ENCODE results near the gene CCDC142.

Gene CCDC142

DNA sequence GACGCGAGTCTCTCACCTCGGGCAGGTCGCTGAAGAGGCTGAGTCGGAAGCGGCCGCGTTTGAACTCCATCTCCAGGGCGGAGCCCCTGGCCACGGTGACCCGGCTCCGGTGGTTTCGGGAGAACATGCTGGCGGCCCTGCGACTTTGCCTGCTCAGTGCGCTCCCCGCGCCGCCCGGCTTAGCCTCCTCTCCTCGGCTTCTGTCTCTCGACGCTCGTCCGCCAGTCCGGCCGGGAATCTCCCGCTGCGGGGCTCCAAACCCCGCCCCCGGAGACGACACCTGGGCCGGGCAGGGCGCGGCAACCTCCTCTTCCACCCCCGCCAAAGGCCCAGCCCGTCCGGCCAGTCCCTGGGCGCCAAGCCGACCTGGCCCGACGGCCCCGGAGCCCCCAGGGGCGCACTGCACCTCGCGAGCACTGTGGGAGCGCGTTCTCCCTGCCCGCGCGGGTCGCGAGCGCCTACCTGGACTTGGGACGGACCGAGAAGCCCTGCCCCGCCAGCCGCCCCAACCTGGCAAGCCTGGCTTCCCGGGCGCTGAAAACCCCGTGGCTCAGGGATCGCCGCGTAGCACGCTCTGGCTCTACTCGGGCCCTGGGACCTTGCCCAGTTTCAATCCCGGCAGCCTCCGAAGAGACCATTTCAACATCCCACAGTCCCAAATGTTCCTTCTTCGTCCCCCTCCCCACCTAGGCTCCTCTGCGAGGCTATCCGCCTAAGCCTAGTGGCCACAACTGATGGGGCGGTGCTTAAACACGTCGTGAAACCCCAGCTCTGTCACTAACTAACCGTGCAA is 40.9 kb downstream of the CCDC142 start, which contains the start of gene RTKN:
Gene RTKN (minus strand): TSS at position 248 of the 793 bp plus-strand sequence. CDS start 121 bp downstream, at position 127.
- DNase-seq = peak; percentile 27

DNA sequence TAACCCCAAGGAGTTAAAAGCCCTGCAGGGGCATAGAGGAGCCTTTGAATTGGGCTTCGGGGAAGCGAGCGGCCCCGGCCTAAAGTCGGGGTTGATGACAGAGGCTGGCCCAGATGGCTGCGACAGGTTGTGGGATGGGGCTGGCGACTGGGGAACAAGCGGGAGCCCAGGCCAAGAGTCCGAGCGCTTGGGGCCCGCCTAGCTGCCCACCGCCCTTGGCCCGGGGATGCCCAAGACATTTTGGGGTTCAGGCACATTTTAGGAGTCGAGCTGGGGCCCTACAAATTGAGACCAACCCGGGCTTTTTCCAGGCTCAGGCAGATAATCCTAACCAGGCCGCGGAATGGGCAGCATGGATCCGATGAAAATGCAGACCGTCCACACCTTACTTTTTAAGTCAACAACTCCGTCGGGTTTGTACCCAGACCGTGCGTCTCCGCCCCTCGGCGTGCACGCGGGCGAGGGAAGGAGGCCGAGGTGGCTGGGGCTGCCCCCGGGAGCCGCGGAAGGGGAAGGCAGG is 41.6 kb downstream of the CCDC142 start:
- DNase-seq = no peak

DNA sequence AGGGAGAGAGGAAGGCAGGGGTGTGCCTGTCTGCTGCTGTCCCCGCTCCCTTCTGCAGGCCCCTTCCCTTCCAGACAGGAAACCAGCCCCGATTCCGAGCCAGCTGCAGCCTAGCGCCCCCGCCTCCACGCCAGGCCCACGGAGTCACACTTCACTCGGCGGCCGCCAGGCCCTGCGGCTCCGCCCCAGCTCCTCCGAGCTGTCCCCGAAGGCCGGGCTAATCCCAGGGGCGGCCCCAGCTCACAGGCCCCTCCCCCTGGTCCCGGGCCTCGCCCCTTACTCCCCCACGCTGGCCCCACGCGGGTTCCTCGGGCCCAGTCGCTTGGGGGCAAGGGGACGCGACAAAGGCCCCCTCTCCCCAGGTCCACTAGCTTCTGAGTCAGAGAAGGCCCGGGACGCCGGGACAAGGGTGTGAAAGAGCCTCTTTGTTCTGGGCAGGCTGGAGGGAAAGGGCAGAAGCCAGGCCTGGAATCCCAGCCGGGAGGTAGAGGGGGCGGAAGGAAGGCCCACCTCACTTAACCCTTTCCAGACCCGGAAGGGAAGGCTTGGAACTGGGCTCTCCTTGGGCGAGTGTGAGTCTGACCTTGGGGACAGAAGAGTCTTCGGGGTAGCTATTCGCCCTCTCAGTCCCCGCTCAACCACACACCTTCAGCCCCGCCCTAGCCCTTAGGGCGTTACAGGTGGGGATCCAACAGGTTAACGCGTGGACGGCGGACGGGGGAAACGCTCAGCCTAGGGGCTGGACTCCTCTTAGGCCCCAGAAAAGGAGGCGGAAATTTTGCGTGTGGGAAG is 42.2 kb downstream of the CCDC142 start:
- DNase-seq = peak; percentile 76

DNA sequence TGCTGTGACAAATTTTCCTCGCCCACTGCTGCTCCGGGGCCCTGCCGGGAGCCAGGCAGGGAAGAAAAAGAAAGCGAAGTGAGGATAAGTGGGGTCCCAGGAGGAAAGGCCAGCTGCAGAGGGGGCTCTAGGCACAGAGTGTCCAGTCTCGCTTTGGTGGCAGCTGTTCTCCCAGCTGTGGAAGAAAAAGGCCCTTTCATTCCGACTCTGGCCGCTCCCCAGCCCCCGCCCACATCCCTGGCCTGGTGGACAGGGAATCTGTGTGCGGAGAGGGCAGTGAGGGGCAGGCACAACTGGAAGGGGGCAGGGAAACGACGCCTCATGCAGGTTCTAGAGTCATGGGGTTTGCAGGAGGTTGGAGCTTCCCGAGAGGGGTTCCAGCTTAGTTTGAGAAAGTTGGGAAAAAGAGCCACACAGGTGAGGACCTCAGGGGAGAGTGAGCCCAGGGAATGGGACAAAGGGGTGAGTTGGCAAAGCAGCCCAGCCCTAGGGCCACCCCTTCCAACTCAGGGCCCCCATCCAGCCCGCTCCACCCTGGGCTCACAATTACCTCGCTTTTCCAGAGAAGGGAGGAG is 42.9 kb downstream of the CCDC142 start:
- no peak for DNase-seq

DNA sequence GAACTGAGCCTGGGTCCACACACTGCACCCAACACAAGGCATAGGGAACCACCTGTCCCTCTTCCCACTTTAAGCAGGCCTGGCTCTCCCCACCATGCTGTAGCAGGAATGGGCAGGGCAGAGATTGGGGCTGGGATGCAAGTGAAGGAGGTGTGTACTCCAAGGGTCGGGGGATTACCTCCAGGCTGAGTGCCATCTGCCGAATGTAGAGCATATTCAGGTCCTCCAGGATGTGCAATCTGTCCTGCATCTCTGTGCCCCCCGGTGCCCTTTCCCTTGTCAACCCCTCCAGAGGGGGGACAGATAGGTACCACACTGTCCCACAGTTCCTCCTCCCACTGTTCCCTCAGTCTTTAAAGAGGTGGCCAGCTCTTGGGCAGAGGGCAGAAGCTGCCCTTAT is 43.4 kb downstream of the CCDC142 start:
- no peak for DNase-seq

DNA sequence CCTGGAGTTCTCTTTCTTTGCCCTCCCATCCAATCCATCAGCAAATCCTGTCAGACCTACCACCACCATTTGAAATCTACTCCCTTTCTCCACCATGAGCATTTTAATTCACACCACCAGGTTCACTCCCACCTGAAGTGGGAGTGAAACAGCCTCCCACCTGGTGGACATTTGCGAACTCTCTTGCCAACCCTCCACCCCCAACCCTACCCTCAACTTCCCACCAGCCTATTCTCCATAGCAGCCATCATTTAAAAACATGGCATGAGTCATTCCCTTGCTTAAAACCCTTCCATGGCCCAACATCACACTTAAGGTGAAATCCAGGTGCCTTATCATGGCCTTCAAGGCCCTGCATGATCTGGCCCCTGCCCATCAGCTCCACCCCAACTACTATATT is 44.5 kb downstream of the CCDC142 start:
- no peak for DNase-seq

DNA sequence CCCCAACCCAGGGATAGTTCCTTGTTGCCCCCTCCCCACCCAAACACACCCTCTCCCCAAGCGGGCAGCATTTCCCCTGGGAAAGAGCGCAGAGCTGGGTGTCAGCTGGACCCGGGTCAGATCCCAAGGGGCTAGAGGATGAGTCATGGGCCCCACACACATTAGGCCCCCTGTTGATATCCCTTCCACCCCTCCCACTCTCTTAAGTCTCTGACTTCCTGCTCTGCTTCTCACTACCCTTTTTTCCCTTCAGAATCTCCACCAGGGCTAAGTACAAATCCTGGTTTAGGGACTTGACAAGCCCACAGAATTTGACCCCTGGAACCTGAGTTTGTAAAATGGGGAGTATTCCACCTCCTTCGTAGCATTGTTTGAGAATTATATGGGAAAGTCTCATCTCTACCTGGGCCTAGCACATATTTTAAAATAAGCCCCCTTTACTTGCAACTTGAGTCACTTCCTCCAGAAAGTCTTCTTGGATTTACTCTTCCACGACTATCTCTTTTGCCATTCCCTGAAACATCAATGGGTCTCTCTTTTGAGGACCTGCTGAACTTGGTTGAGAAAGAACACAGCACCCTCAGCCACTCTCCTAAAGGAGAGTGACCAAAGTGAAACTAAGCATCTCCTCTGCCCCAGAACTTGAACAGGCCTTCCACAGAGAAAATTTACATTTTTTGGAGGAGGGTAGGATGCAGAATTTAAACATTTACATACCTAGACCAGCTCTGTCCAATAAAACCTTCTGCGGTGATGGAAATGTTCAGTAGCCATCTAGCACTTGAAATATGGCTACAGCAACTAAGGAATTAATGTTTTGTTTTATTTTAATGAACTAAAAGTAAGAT is 45.7 kb downstream of the CCDC142 start:
- DNase-seq = no peak

DNA sequence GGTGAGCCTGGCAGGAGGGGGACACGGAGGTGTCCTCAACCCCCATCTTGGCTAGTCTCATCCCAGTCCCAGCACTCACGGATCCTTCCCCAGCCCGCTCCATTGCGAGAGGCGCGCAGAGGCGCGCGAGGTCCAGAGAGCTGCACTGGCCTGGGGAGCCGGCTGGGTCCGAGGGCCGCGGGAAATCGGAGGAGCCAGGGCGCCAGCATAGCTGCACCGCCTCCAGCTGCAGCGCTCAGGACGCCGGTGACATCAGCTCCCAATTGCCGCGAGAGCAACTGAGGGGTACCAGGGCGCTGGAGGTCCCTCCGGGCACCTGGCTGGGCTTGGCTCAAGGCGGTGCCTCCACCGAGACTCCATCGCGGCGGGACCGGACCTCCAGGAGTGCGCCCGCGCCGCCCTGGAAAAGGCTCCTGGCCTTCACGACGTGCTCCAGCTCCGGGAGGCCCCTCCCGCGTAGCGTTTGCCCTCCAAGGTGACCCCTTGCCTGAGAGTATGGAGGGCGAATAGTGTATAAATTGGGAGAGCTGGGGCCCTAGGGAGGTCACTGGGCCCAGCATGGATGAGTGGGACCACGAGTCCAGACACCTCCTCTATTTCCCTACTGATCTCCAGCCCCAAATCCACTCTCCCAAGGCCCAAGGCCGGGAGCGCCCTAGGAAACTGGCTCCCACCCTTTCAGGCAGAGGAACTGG is 46.5 kb downstream of the CCDC142 start:
- no peak for DNase-seq

DNA sequence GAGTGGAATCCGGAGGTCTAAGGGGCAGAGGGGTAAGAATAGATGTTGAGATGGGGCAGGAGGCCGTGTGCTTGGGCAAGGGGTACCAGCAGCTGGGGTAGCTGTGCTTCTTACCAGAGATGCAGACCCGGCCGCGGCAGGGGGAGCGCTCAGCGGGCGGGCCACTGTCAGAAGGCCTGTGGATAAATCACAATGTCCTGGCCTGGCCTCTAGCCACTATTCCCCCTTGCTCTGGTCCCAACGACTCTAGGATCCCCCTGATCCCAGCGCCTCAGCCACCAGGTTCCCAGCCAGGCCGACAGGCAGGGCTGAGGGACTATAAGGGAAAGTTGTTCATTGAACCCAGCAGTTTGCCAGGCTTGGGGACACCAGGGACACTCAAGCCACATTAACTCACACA is 52.3 kb downstream of the CCDC142 start:
- DNase-seq = no peak

DNA sequence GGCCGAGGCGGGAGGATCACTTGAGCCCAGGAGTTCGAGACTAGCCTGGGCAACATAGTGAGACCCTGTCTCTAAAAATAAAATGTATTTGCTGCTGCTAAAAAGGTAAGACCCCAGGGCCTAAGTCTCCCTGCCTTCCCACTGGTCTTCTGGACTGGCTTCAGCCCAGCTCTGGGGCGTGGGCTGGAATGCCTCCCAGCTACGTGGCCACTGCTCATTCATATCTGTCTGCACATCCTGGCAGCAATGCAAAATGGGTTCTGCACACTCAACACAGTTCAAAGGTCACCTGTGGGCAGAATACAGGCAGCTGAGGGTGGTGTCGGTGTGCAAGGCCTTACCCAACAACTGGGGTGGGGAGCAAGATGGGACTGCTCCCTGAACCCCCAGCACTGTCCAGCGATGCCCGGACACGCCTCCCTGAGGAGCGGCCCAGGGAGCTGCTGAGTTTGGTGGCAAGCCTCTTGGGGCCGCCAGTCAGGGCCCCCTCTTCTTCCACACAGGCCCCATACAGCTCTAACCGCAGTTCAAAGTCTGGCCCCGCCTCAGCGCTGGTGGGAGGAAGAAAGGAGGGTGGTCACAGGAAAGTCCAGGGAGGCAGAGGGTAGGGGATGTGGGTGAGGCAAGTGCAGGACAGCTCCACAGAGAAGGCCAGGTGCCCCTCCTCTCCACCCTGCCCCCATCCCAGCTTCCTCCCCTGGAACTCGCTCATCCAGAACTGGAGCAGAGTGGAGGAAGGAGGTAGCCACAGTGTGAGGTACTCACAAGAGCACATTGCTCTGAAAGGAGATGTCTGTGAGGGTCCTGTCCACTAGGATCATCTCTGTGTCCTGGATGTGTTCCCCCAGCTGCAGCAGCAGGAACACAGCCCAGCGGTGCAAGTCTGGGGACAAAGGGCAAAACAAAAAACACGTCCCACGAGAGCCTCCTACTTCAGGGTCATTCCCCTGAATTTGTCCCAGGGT is 53.0 kb downstream of the CCDC142 start:
- no peak for DNase-seq

DNA sequence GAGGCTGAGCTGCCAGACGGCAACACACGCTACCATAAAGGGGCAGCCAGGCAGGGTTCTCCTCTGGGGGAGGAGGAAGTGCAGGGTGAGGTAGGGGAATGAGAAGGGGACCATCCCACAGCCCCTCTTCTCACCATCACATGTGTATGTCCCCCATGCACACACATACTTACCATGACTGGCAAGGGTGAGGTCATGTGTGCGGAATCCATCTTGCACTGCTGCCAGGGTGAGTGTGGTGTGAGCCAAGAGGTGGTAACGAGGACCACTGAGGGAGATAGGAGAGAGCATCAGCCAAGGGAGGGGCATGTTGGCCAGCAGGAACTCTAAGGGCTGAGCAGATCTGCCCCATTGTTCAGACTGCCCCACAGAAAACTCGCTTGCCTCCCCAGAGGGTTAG is 54.1 kb downstream of the CCDC142 start:
- DNase-seq = no peak

DNA sequence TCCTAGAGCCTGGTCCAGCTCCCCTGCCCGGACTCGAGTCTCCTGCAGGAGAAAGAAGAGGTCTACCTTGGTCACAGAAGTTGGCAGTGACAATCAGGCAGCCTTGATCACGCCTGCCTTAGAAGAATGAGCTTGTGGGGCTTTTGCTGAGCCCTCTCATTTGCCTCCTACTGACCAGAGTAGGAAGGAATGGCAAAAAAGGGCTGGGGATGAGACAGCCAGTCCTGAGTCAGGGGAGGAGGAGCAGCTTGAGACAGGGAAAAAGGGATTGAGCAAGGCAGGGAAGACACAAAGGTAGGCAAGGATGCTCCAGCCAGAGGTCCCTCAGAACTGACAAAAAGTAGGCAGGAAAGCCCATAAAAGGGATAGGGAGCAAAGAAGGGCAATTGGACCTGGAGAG is 55.2 kb downstream of the CCDC142 start:
- DNase-seq = no peak

DNA sequence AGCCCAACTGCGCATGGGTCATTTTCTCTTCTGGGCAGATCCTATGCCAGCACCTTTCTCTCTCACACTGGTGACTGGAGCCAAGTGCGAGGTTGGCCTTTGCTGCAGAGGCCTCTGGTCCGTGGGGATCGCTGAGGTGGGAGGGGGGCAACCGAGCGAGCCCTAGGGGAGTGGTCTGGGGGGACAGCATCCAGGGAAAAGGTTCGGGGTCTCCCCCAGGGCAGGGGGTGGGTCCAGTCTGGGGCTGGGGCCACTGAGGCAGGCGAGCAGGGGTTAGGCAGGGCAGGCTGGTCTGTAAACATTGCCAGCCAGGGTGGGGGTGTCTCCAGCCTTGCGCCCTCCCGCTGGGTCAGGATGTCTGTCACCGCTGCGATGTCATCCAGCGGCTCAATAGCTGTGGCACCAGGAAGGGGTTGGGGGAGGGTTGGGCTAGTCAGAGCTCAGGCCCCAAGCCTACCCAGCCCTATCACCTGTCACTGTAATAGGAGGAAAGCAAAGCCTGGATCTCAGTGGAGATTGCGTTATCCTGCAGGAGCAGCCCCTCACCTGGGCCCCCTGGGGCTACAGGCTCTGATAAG is 56.5 kb downstream of the CCDC142 start:
- no peak for DNase-seq

DNA sequence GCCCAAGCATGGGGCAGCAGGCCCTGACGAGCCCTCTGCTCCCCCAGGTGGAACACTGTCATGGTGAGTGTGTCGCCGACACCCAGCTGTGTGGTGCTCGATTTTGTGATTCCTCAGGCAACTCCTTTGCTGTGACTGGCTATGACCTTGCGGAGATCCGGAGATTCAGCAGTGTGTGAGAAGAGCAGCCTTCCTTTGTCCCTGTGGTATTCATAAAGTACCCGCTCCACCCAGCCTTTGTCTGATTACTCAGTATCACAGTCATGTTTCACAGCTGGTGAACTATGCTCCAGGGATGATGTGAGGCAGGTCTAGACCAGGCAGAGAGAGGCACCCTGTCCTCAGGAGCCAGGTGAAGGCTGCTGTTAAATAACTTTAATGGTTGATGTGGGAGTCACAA is 57.3 kb downstream of the CCDC142 start:
- no peak for DNase-seq

DNA sequence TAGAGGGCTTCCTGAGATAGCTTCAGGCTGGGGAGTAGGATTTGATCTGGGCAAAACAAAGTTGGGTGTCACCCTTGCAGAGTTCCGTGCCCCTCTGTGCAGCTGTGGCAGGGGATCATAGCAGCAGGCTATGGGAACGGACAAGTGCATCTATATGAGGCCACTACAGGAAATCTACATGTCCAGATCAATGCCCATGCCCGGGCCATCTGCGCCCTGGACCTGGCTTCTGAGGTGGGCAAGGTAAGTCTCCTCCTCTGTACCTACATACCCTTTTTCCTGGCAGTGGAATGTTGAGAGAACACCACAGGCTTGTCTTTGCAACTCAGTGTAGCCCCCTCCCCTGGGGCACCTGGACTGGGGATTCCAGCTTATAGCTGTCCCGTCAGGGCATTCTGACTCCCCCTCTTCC is 57.8 kb downstream of the CCDC142 start:
- DNase-seq = no peak

DNA sequence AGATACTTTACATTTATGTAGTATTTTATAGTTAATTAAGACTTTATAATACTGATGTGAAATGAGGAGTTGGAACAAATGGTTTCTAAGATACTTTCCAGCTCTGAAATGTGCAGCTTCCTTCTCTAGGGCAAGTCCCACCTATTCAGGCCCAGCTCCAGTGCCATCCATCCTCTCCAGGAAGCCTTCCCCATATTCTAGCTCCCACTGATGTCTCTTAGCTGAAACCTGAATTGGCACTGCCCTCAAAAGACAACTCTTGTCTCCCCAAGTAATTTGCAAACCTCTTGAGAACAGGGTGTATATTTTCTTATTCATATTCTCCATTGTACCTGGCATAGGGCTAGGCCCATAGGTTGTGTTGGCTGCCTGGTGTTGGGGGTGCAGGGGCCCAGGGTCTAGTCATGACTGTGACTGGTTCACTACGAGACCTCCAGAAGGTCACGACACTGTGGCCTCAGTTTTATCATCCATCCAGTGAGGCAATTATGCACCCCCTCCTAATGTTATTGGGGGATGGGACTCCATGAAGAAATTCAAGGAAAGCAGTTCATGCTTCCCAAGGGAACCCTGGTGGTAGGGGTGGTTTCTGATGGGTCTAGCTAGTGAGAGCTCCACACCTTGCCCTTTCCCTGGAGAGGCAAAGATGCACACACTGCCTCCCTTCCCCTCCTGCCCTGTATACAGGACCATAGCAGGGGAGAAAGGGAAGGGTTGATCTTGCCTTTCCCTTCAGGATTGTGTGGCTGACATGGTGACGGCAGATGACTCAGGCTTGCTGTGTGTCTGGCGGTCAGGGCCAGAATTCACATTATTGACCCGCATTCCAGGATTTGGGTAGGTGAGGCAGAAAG is 58.4 kb downstream of the CCDC142 start:
- DNase-seq = no peak

Data from NCI-H1105 treated with DMSO at 0.1 percent for 48 hours (cell line).